GM21526 (cell line): ENCODE measurements around the gene NDUFB4.
"Not testable (repeated sequence)": the region's sequence is repeated elsewhere in the genome, so short reads cannot be mapped to it uniquely, and the experiment has no call there.

Experiments
- ATAC-seq: cut with Tn5 transposase; IDR thresholded peaks from one replicate; pipeline ENCODE4 v1.9.1; 2021; ENCODE audit warnings: moderate library complexity; ENCODE audit not compliant: unreplicated experiment, low FRiP score

NDUFB4 gene

GRCh38 chr3:120569222-120570057 is 26.7 kb upstream of the NDUFB4 start:
- no peak for ATAC-seq

- ATAC-seq = no peak
Observed at GRCh38 chr3:120572027-120572426, 24.1 kb upstream of the NDUFB4 start.

GRCh38 chr3:120587332-120587975 is 8.7 kb upstream of the NDUFB4 start:
- no peak for ATAC-seq

- no peak for ATAC-seq
Observed at GRCh38 chr3:120595788-120596115, 384 bp upstream of the NDUFB4 start.

- no peak for ATAC-seq
Observed at GRCh38 chr3:120596853-120597223, 702 bp downstream of the NDUFB4 start.

- ATAC-seq = peak; percentile 59
Observed at GRCh38 chr3:120597445-120598049, 1.4 kb downstream of the NDUFB4 start.

- no peak for ATAC-seq
Observed at GRCh38 chr3:120599211-120599610, 3.1 kb downstream of the NDUFB4 start.

- ATAC-seq = no peak
Observed at GRCh38 chr3:120601554-120601953, 5.4 kb downstream of the NDUFB4 start.

GRCh38 chr3:120602682-120603081 is 6.5 kb downstream of the NDUFB4 start:
- ATAC-seq = no peak

GRCh38 chr3:120604382-120604781 is 8.2 kb downstream of the NDUFB4 start:
- ATAC-seq = no peak

- no peak for ATAC-seq
Observed at GRCh38 chr3:120604784-120605183, 8.6 kb downstream of the NDUFB4 start.

- no peak for ATAC-seq
Observed at GRCh38 chr3:120608506-120608905, 12.4 kb downstream of the NDUFB4 start.

GRCh38 chr3:120614765-120615164 is 18.6 kb downstream of the NDUFB4 start:
- no peak for ATAC-seq

- ATAC-seq = no peak
Observed at GRCh38 chr3:120615847-120616609, 19.9 kb downstream of the NDUFB4 start.

GRCh38 chr3:120616745-120617144 is 20.6 kb downstream of the NDUFB4 start:
- ATAC-seq = not testable (repeated sequence)

- no peak for ATAC-seq
Observed at GRCh38 chr3:120622457-120622856, 26.3 kb downstream of the NDUFB4 start.

- ATAC-seq = no peak
Observed at GRCh38 chr3:120622870-120623726, 27.0 kb downstream of the NDUFB4 start.

- no peak for ATAC-seq
Observed at GRCh38 chr3:120623727-120624093, 27.6 kb downstream of the NDUFB4 start.

- ATAC-seq = no peak
Observed at GRCh38 chr3:120625159-120625586, 29.0 kb downstream of the NDUFB4 start.

GRCh38 chr3:120634539-120634938 is 38.4 kb downstream of the NDUFB4 start:
- no peak for ATAC-seq
